Measurements from ENCODE around the gene SOX6.

- no peak for TF ChIP-seq CTCF (IDR thresholded peaks at IDR 0.05; ENCODE audit: low read depth, low read length, poor library complexity, severe bottlenecking)
- TF ChIP-seq EZH2phosphoT487 (IDR thresholded peaks at IDR 0.05; ENCODE audit: borderline replicate concordance, low read length): no peak
Measured at GRCh38 chr11:16326679-16327297, 29.6 kb downstream of the SOX6 start.
